Right ventricle myocardium superior (tissue), 1 donor: ENCODE measurements around the gene DACT2. TPM values are rescaled to one million over a fixed set of nuclear protein-coding genes. Genes with fewer than 3 reads are reported as not detected.
"Not testable (repeated sequence)": the region's sequence is repeated elsewhere in the genome, so short reads cannot be mapped to it uniquely, and the experiment has no call there.

ENCODE experiments used
- ATAC-seq: fragments of 200-7000 bp; cut with Tn5 transposase; one replicate; pipeline ENCODE4 v1.9.1; 2020; ENCODE audit warnings: mild to moderate bottlenecking; ENCODE audit not compliant: poor library complexity
- DNase-seq: peaks from one replicate; pipeline ENCODE4 v3.0.0-alpha.2; 2020
- intact Hi-C: fragments of 100-400 bp; cut with DNase I; formaldehyde crosslinking; loops from one replicate; pipeline ENCODE4 v1.11.2; 2022
- long read RNA-seq: library from polyadenylated mRNA; unstranded; transcript quantifications from one replicate; pipeline ENCODE4 v2.0.0, GENCODE V29; 2021
- total RNA-seq: library from RNA; stranded (reverse); fragmentation: NEBNext Ultra II Directional; extraction: Animal tissue kit (Norgen Biotek cat#: 25700); gene quantifications from one replicate; pipeline ENCODE4 v1.2.1, GENCODE V29; 2021
- donor health status: DM: no; HTN: yes; CAD: no; lungs with severe emphysema.

The DACT2 gene
- total RNA-seq = 1.6 TPM
- long read RNA-seq, transcript DACT2-201 (4 exons, 2,942 nt) = major isoform, 11 of 13 reads
- long read RNA-seq, partial matches to known transcripts = 1 of 13 reads
- long read RNA-seq, other reads (novel, unspliced or antisense) = 1 of 13 reads

DNA sequence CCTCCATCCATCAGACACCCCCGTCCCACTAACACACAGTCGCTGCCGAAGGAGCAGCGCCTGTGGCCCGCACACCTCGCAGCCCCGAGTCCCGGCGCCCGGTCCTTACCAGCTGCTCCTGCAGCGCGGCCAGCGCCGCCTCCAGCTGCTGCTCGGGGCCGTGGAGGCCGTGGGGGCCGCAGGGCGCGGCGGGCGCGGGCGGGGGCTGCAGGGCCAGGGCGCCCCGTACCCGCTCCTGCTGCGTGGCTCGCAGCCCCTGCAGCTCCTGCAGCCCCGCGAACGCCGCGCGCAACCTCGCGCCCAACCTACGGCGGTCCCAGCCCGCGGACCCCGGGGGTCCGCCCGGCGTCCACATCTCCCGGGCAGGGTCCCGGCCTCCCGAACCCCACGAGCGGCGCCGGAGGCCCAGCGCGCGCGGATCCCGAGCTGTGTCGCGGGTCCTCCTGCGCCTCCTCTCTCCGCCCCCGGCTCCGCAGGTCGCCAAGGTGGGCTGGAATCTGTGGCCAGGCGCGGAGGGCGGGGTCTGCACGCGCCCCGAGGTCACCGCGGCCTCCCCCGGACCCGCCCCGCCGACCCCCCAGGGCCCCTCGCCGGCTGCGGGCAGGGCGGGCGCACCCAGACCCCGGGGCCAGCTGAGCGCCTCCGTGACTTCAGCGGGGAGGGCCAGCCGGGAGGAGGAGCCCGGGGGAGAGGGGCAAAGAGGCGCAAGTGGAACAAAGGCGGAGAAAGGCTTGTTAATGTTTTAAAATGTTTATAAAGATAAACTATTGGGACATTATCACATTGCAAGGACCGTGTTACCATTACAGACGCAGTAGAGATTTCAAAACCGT is at the start of gene DACT2:
DACT2 (minus strand) TSS at position 499 of the 833 bp plus-strand sequence; CDS start at position 355, 144 bp downstream.
- DNase-seq (no peak), ATAC-seq (peak; percentile 48)
- intact Hi-C loops = no loop called here

DNA sequence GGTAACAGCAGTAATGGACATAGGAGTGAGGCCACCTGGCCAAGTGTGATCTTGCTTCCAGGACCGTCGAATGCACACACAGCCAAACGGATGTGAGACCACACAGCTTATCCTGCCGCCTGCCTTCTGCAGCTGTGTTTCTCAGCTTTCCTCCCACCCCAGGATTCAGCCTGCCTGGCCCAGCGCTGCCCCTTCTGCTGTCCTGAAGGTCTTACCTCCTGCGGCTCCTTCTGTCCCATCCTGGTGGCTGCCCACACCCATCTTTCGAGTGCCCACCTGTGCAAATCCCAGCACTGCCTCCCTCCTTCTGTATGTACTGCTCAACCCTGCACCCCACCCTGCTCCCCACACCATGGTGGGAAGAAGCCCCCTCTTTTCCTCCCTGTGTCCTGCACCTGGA is 49.4 kb upstream of the DACT2 start:
- peak; percentile 31 for DNase-seq
- intact Hi-C loops = no loop called here

DNA sequence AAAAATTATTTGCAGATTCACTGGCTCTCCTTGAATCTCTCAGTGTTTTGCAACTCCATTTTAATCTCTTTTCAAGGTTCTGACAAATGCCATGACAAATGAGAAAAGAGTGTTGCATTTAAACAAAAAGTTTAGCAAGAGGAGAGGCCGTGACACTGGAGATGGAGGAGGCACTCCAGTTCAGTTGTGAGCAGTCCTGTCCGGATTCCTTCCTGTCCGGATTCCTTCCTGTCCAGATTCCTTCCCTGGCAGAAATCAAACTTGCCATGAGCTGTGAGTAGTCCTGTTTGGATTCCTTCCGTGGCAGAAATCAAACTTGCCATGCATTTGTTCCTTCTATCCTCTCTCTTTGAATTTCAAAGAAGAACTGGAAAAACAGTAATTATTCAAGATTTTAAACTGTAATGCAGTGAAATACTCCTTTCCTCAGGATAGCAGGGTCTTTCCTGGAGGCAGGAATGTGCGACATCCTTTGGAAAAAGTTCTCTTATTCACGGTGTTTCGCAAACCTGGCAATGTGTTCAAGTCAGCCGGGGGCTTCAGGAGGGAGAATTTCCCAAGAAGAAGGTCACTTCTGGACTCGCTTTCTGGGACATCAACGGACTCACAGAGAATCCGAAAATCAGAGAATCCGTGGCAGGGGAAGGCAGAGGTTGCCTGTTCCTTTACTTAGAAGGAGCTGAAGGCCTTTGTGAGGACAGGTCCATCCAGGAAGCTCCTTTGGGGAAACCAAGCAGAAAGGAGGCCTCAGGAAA is 48.7 kb upstream of the DACT2 start:
- no peak for ATAC-seq
- peak; percentile 15 for DNase-seq
- intact Hi-C loops = no loop called here

More for the DNA sequence above, 49.4 kb upstream of the DACT2 start:
- no peak for ATAC-seq

DNA sequence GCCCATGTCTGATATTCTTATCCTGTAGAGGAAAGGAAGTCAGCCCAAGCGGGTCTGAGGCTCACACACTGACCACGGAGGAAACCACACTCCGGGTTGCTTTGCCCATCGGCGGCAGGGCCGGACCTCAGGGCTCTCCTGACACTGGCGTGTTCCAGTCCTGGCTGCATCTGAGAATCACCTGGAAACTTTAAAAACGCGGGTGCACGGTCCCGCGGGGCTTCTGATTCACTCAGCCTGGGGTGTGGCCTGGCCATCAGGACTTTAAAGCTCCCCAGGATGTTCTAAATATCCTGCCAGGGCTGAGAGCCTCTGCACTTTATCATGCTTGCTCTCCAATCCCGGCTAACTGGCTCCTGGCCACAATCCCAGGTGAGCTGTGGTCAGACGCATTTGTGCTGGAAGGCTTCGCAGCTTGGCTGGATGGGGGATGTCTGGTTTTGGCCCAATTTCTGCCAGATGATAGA is 47.7 kb upstream of the DACT2 start:
- peak; percentile 18 for DNase-seq
- ATAC-seq = no peak
- intact Hi-C loops = no loop called here

GRCh38 chr6:168366473-168366872 is 46.9 kb upstream of the DACT2 start:
- intact Hi-C loops = no loop called here
- no peak for ATAC-seq
- no peak for DNase-seq

DNA sequence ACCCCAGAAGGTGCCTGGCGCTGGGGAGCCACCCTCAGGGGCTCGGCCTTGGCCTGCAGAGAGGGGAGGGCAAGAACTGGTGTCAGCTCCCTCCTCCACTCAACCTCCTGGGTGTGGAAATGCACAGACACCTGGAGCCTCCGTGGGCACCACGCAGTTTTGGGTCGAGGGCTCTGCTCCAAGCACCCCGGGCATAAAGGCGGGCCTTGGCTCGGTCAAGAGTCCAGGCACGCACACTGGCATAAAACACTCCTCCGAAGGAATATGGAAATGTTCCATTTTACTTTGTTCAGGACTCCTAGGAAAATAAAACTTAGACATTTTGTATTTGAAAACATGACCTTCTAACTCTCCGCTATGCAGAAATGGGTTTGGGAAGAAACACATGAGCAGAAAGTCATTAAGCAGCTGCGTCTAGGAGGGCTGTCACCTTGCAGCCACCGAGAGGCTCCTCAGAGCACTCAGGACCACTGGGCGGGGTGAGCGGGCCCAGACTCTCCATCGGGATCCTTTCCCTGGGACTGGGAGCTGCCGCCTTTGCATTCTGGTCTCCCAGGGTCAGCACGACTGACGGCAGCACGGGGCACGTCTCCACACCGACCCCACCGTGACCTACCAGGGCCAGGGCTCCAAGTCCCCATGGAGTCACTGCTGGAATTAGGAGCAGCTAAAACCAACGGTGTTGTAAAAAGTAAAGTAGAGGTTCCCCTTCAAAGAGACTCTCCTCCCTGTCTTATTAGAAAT is 46.0 kb upstream of the DACT2 start:
- intact Hi-C loops = no loop called here
- ATAC-seq (no peak), DNase-seq (peak; percentile 18)

- peak; percentile 35 for DNase-seq
- intact Hi-C loops = no loop called here
- ATAC-seq = no peak
These were observed 45.3 kb upstream of the DACT2 start for GRCh38 chr6:168364793-168365421.

DNA sequence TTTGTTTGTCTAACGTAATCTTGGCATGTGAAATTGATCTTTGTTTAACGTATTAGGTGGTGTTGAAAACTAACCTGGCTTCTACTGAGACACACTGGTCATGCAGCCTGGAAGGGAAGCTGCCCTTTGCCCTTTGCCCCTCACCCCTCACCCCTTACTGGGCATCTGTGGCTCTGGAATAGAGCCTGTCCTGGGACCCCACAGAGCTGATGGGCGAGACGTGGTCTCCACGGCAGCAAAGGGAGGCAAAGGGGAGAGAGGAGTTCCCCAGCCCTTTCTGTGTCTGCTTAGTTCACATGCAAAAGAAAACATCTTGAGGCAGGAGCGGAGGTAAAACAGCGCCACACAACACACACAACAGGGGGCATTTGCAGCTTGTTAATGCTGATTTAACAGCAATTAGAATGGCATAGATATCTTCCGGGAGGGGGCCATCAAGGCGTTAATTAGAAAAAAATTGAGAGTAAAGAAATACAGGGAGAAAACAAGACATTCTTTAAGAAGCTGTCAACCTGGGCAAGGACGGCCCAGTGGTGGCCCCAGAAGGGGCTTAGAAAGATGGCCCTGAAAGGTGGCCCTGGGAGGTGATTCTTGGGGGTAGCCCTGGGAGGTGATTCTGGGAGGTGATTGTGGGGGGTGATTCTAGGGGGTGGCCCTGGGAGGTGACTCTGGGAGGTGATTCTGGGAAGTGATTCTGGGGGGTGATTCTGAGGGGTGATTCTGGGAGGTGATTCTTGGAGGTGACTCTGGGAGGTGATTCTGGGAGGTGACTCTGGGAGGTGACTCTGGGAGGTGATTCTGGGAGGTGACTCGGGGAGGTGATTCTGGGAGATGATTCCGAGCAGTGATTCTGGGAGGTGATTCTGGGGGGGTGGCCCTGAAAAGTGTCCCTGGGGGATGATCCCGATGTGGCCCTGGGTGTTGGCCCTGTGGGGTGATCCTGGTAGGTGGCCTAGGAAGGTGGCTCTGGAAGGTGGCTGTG is 44.5 kb upstream of the DACT2 start:
- no peak for DNase-seq
- no peak for ATAC-seq
- intact Hi-C loops = no loop called here

DNA sequence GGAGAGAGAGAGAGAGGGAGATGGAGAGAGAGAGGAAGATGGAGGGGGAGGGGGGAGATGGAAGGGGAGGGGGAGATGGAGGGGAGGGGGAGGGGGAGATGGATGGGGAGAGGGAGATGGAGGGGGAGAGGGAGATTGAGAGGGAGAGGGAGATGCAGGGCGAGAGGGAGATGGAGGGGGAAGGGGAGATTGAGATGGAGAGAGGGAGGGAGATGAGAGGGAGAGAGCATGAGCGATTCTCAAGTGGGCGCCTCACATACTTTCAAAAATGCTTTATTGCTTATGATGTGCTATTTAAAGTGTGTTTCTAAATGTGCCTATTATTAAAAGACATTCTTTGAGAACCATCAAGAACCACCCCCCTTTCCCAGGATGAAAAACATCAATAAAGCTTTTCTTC is 43.7 kb upstream of the DACT2 start:
- intact Hi-C loops = no loop called here
- no peak for ATAC-seq
- no peak for DNase-seq

DNA sequence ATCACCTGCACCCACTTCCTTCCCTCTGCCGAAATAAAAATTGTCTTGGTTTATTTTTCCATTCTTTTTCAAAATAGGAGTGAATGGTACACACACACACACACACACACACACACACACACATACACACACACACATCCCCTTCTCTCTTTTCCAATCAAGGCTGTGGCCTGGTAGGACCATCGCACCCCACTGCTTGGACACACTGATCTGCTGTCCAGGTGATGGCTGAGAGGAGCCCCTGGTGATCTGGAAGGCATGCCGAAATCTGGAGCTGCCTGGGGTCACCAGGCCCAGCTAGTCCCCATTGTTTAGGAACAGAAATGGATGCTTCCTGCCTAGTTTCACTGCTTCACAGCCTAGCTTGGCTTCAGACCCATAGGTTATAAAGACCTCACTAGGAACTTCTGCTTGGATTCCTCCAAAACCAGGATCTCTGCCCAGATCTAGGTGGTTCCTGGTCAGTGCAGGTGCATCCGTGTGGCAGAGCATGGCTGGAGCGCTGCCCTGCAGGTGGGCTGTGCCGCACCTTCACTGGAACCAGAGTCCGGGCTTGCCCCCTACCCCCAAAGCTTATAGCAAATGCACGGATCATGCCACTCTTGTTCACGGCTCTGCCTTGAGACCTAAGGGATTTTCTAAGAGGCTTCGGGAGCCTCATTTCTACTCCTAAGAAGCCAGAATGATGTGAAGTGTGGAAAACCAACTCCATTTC is 42.9 kb upstream of the DACT2 start:
- intact Hi-C loops = no loop called here
- DNase-seq (no peak), ATAC-seq (no peak)

- intact Hi-C loops = no loop called here
- no peak for ATAC-seq
- DNase-seq = no peak
These were observed 42.2 kb upstream of the DACT2 start for GRCh38 chr6:168361766-168362165.

DNA sequence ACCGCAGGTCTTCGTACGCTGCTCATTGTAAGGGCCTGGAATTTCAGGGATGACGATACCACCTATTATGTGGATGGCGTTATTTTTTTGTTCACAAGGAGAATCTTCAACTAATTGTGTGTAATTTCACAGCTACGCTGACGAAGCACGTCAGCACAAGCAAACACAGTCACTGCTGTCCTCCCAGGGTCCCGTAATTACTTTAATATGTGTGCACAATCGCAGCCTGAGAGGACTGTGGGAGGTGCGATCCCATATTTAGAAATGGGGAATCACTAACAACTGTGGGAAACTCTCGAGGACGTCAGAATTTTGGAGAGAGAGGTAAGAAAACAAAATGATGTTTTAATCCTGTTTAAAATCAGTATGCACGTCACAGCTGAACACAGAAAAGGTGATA is 40.2 kb upstream of the DACT2 start:
- ATAC-seq (no peak), DNase-seq (no peak)
- intact Hi-C loops = loop anchor here (5.0 kb wide), 1 partner anchor 207 kb away; no protein-coding TSS in a partner anchor

DNA sequence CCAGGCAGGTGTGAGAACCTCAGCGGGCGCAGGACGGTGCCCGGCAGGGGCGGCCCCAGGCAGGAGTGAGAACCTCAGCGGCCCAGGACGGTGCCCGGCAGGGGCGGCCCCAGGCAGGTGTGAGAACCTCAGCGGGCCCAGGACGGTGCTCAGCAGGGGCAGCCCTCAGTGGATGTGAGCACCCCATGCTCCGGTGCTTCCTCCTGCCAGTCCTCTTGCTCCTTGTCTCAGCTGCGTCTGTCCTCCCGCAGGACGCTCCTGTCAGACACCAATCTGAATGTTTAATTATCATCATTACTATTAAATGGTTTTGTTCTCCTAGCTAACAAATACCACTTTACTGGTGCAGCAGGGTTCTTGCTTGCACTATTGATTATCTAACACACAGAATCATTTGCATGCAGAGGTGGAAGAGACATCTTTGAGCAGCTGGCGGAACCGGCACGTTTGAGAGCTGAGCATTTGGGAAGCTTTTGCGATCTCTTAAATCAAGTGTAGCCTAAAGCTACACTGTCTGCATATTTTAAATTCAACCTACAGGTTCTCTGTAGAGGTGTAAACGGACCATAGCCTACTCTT is 39.4 kb upstream of the DACT2 start:
- no peak for DNase-seq
- intact Hi-C loops = loop anchor here (5.0 kb wide), 1 partner anchor 207 kb away; no protein-coding TSS in a partner anchor
- ATAC-seq = no peak

DNA sequence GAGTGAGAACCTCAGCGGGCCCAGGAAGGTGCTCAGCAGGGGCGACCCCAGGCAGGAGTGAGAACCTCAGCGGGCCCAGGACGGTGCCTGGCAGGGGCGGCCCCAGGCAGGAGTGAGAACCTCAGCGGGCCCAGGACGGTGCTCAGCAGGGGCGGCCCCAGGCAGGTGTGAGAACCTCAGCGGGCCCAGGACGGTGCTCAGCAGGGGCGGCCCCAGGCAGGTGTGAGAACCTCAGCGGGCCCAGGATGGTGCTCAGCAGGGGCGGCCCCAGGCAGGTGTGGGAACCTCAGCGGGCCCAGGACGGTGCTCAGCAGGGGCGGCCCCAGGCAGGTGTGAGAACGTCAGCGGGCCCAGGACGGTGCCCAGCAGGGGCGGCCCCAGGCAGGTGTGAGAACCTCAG is 37.3 kb upstream of the DACT2 start:
- not testable (repeated sequence) for ATAC-seq, DNase-seq
- intact Hi-C loops = loop anchor here (5.0 kb wide), 1 partner anchor 205 kb away; no protein-coding TSS in a partner anchor

GRCh38 chr6:168355716-168356522 is 36.3 kb upstream of the DACT2 start:
- intact Hi-C loops = loop anchor here (5.0 kb wide), 1 partner anchor 204 kb away; no protein-coding TSS in a partner anchor
- peak; percentile 92 for ATAC-seq
- DNase-seq = peak; percentile 68
